HEK293 (cell line): ENCODE results near the gene RFTN2.

Experiments used
- CTCF ChIA-PET: fragments of 350-600 bp; formaldehyde crosslinking; extraction: SDS; loops from one replicate; lab custom pipeline; 2021; ENCODE audit warnings: antibody characterized with exemption; lab: Yijun Ruan, JAX
- POLR2A ChIA-PET: fragments of 300-600 bp; formaldehyde crosslinking; extraction: SDS; loops from one replicate; lab custom pipeline; 2020; ENCODE audit warnings: antibody characterized with exemption, inconsistent platforms; lab: Yijun Ruan, JAX
- H3K27ac ChIP-seq: fragments of 200-500 bp; sonication (Bioruptor generic); 2 replicates; pipeline ENCODE4 v1.5.1; 2014; ENCODE audit warnings: low read depth, low read length, control low read depth, inconsistent platforms; ENCODE audit errors: extremely low read depth
- H3K36me3 ChIP-seq, 2 experiments: fragments of 200-500 bp in 1 of 2; sonication (Bioruptor generic) in 1 of 2; 1 replicate in 1 of 2; 2 replicates in 1 of 2; pipeline ENCODE4 v1.5.1; 2014 to 2017; ENCODE audit warnings: inconsistent platforms in 2 of 2, low read length in 2 of 2; ENCODE audit not compliant: control insufficient read depth in 2 of 2, insufficient read depth in 1 of 2
- H3K4me1 ChIP-seq: fragments of 200-500 bp; sonication (Bioruptor generic); 2 replicates; pipeline ENCODE4 v1.5.1; 2014; ENCODE audit warnings: mild to moderate bottlenecking, low read length, inconsistent platforms; ENCODE audit not compliant: control insufficient read depth, insufficient read depth
- H3K4me3 ChIP-seq: 2 replicates; pipeline ENCODE4 v1.5.1; 2011; ENCODE audit warnings: low read depth, mild to moderate bottlenecking, control low read depth, low read length, moderate library complexity
- H3K9me3 ChIP-seq: fragments of 200-500 bp; sonication (Bioruptor generic); 2 replicates; pipeline ENCODE4 v1.5.1; 2014; ENCODE audit warnings: low read depth, low read length, inconsistent platforms; ENCODE audit not compliant: control insufficient read depth, insufficient read depth
- AEBP2 ChIP-seq: fragments of 450-650 bp; formaldehyde crosslinking; IDR thresholded peaks from 2 replicates; pipeline ENCODE4 v1.5.1; 2016; ENCODE audit warnings: missing biosample characterization, missing genetic modification characterization, borderline replicate concordance
- ATF2 ChIP-seq: fragments of 450-650 bp; formaldehyde crosslinking; IDR thresholded peaks from 2 replicates; pipeline ENCODE4 v1.5.1; 2016; ENCODE audit warnings: missing biosample characterization, missing genetic modification characterization, low read depth
- BCL11B ChIP-seq: fragments of 450-650 bp; formaldehyde crosslinking; IDR thresholded peaks from 2 replicates; pipeline ENCODE4 v1.5.1; 2016; ENCODE audit warnings: low read depth, missing biosample characterization, missing genetic modification characterization
- IKZF3 ChIP-seq: fragments of 450-650 bp; IDR thresholded peaks from 2 replicates; pipeline ENCODE4 v1.5.0; 2018; ENCODE audit warnings: missing biosample characterization, mild to moderate bottlenecking, missing genetic modification characterization, moderate library complexity
- PRDM6 ChIP-seq: fragments of 450-650 bp; formaldehyde crosslinking; IDR thresholded peaks from 2 replicates; pipeline ENCODE4 v1.5.1; 2017; ENCODE audit warnings: missing biosample characterization, missing genetic modification characterization
- SCRT2 ChIP-seq: fragments of 450-650 bp; formaldehyde crosslinking; IDR thresholded peaks from 2 replicates; pipeline ENCODE4 v1.5.1; 2016; ENCODE audit warnings: missing biosample characterization, missing genetic modification characterization
- SP7 ChIP-seq: fragments of 450-650 bp; formaldehyde crosslinking; IDR thresholded peaks from 2 replicates; pipeline ENCODE4 v1.5.1; 2016; ENCODE audit warnings: missing biosample characterization, missing genetic modification characterization
- TRIM28 ChIP-seq: IDR thresholded peaks from 2 replicates; pipeline ENCODE4 v1.6.1; 2011; ENCODE audit warnings: low read length, control low read depth, borderline replicate concordance
- ZIC2 ChIP-seq: fragments of 450-650 bp; formaldehyde crosslinking; IDR thresholded peaks from 2 replicates; pipeline ENCODE4 v1.5.1; 2016; ENCODE audit warnings: missing biosample characterization, missing genetic modification characterization
- ZNF121 ChIP-seq: fragments of 450-650 bp; formaldehyde crosslinking; IDR thresholded peaks from 2 replicates; pipeline ENCODE4 v1.5.1; 2016; ENCODE audit warnings: missing biosample characterization, missing genetic modification characterization
- ZNF350 ChIP-seq: fragments of 450-650 bp; formaldehyde crosslinking; IDR thresholded peaks from 2 replicates; pipeline ENCODE4 v1.5.0; 2017; ENCODE audit warnings: missing biosample characterization, mild to moderate bottlenecking, missing genetic modification characterization
- ZNF394 ChIP-seq: fragments of 450-650 bp; formaldehyde crosslinking; IDR thresholded peaks from 2 replicates; pipeline ENCODE4 v1.5.1; 2016; ENCODE audit warnings: missing biosample characterization, missing genetic modification characterization, mild to moderate bottlenecking, moderate library complexity, borderline replicate concordance
- ZNF398 ChIP-seq: fragments of 450-650 bp; formaldehyde crosslinking; IDR thresholded peaks from 2 replicates; pipeline ENCODE4 v1.5.1; 2017; ENCODE audit warnings: missing biosample characterization, missing genetic modification characterization
- ZNF513 ChIP-seq: fragments of 450-650 bp; IDR thresholded peaks from 2 replicates; pipeline ENCODE4 v1.5.1; 2018; ENCODE audit warnings: missing biosample characterization, missing genetic modification characterization
- ZNF629 ChIP-seq: fragments of 450-650 bp; formaldehyde crosslinking; IDR thresholded peaks from 2 replicates; pipeline ENCODE4 v1.5.1; 2017; ENCODE audit warnings: missing biosample characterization, missing genetic modification characterization
- ZNF677 ChIP-seq: fragments of 450-650 bp; IDR thresholded peaks from 2 replicates; pipeline ENCODE4 v1.5.0; 2018; ENCODE audit warnings: missing biosample characterization, mild to moderate bottlenecking, missing genetic modification characterization, moderate library complexity
- ZNF692 ChIP-seq: fragments of 450-650 bp; formaldehyde crosslinking; IDR thresholded peaks from 2 replicates; pipeline ENCODE4 v1.5.1; 2016; ENCODE audit warnings: missing biosample characterization, missing genetic modification characterization
- TF ChIP-seq, protein P1 (sequence below): sonication (generic); formaldehyde crosslinking; IDR thresholded peaks from 2 replicates; pipeline ENCODE4 v1.8.1; 2022; ENCODE audit warnings: mild to moderate bottlenecking, moderate library complexity, missing genetic modification reagents
- TF ChIP-seq, protein P2 (sequence below): fragments of 450-650 bp; formaldehyde crosslinking; IDR thresholded peaks from 2 replicates; pipeline ENCODE4 v1.5.1; 2016; ENCODE audit warnings: missing biosample characterization, missing genetic modification characterization
- TF ChIP-seq, protein P3 (sequence below): fragments of 450-650 bp; formaldehyde crosslinking; IDR thresholded peaks from 2 replicates; pipeline ENCODE4 v1.5.1; 2016; ENCODE audit warnings: missing biosample characterization, missing genetic modification characterization

RFTN2 gene

DNA sequence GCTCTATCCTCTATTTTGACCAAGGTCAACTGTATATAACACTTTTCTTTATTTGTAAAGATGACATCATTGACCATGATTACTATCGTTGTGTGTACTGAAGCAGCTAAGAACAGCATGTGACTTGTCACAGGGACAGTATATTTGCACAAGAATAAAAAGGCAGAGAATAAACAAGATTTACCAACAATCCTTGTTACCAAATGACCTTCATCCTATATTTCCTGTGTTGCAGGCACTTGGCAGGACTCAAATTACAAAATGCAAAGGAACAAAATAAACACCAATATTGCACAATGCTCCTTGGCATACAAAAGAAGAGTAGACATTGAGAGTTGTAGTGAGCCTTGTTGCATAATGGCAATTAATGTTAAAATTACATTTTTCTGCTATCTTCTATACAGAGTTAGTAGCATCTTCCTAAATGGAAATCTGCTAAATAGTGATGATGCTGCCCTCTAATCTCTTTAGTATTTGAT lies 61.8 kb downstream of the RFTN2 start (continued):
- TF ChIP-seq, protein P1, sequence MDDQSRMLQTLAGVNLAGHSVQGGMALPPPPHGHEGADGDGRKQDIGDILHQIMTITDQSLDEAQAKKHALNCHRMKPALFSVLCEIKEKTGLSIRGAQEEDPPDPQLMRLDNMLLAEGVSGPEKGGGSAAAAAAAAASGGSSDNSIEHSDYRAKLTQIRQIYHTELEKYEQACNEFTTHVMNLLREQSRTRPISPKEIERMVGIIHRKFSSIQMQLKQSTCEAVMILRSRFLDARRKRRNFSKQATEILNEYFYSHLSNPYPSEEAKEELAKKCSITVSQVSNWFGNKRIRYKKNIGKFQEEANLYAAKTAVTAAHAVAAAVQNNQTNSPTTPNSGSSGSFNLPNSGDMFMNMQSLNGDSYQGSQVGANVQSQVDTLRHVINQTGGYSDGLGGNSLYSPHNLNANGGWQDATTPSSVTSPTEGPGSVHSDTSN (CRISPR knock-in tag): no peak
- TF ChIP-seq ZNF692 (tag by site-specific recombination) (0 out of 2 replicates have a peak, but pooled peaks have one; percentile 22), ZNF350 (tag by site-specific recombination) (0 out of 2 replicates have a peak, but pooled peaks have one; percentile 43), BCL11B (tag by site-specific recombination) (no peak), ZNF629 (peak; percentile 66), ZNF677 (tag by site-specific recombination) (0 out of 2 replicates have a peak, but pooled peaks have one; percentile 33), IKZF3 (0 out of 2 replicates have a peak, but pooled peaks have one; percentile 15), PRDM6 (tag by site-specific recombination) (peak; percentile 87), SCRT2 (tag by site-specific recombination) (peak; percentile 36; the same call in 1 of the 2 replicates), ATF2 (tag by site-specific recombination) (peak; percentile 87), ZNF121 (tag by site-specific recombination) (no peak), SP7 (tag by site-specific recombination) (peak; percentile 71), TRIM28 (peak; percentile 64; the same call in 1 of the 2 replicates)
- TF ChIP-seq, all 188 proteins: peak for 17

DNA sequence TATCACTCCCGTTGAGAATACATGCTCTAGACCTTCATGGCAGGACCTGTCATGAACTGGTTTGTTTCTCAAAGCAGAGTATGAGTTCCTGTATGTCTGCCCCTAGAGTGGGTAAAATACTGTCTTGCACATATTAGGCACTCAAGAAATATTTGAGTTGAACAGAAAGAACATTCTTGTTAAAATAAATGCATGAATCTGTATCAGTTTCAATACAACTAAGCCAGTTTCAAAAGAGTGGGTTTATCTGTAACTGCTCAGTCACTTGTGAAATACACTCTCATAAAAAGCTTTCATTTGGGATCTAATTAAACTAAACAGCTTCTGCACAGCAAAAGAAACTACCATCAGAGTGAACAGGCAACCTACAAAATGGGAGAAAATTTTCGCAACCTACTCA lies 69.2 kb downstream of the RFTN2 start:
- Histone ChIP-seq H3K36me3 (no peaks in the 10 kb centered on the region), H3K4me3 (no peak overlapping the region), H3K4me1 (no peaks in the 10 kb centered on the region), H3K9me3 (no peaks in the 10 kb centered on the region), H3K27ac (no peak overlapping the region)
- ChIA-PET POLR2A (no interaction called here), CTCF (no interaction called here)
- TF ChIP-seq ZNF513 (tag by site-specific recombination) (no peak), ZNF394 (no peak), ZIC2 (tag by site-specific recombination) (no peak), AEBP2 (no peak), ZNF121 (tag by site-specific recombination) (no peak), ZNF398 (tag by site-specific recombination) (no peak), SCRT2 (tag by site-specific recombination) (no peak)
- TF ChIP-seq, protein P2, sequence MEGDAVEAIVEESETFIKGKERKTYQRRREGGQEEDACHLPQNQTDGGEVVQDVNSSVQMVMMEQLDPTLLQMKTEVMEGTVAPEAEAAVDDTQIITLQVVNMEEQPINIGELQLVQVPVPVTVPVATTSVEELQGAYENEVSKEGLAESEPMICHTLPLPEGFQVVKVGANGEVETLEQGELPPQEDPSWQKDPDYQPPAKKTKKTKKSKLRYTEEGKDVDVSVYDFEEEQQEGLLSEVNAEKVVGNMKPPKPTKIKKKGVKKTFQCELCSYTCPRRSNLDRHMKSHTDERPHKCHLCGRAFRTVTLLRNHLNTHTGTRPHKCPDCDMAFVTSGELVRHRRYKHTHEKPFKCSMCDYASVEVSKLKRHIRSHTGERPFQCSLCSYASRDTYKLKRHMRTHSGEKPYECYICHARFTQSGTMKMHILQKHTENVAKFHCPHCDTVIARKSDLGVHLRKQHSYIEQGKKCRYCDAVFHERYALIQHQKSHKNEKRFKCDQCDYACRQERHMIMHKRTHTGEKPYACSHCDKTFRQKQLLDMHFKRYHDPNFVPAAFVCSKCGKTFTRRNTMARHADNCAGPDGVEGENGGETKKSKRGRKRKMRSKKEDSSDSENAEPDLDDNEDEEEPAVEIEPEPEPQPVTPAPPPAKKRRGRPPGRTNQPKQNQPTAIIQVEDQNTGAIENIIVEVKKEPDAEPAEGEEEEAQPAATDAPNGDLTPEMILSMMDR: no peak
- TF ChIP-seq, protein P3, sequence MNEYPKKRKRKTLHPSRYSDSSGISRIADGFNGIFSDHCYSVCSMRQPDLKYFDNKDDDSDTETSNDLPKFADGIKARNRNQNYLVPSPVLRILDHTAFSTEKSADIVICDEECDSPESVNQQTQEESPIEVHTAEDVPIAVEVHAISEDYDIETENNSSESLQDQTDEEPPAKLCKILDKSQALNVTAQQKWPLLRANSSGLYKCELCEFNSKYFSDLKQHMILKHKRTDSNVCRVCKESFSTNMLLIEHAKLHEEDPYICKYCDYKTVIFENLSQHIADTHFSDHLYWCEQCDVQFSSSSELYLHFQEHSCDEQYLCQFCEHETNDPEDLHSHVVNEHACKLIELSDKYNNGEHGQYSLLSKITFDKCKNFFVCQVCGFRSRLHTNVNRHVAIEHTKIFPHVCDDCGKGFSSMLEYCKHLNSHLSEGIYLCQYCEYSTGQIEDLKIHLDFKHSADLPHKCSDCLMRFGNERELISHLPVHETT: no peak
